Lower leg skin (tissue), 4 donors: ENCODE data around the gene MDK. TPM values are rescaled to one million over a fixed set of nuclear protein-coding genes. Genes with fewer than 3 reads are reported as not detected.

Source experiments
- DNase-seq, 2 donors: peaks; one replicate each; pipeline ENCODE4 v3.0.0-alpha.2; 2019; ENCODE audit warnings: low spot score in 2 of 2
- H3K4me3 ChIP-seq: fragments of 200-600 bp; sonication (generic); 2 replicates; pipeline ENCODE4 v1.5.1; 2017; ENCODE audit warnings: mild to moderate bottlenecking, low read depth; ENCODE audit not compliant: poor library complexity, severe bottlenecking
- POLR2A ChIP-seq, 2 donors: fragments of 450-650 bp; IDR thresholded peaks; one replicate each; pipeline ENCODE4 v1.6.1; 2016 to 2017; ENCODE audit warnings: antibody characterized with exemption in 2 of 2, mild to moderate bottlenecking in 1 of 2, moderate library complexity in 1 of 2
- WGBS, 2 donors: methylation state at CpG; one replicate each; pipeline ENCODE4 v1.1.5; 2018; 5-methylcytosine and 5-hydroxymethylcytosine counted together
- intact Hi-C: fragments of 100-400 bp; cut with DNase I; formaldehyde crosslinking; loops from one replicate; pipeline ENCODE4 v1.15.0; 2023; ENCODE audit warnings: low total_unique reads
- total RNA-seq, 4 donors: library from RNA; depleted of rRNA; stranded (reverse); fragments of >200 nt; gene quantifications; one replicate each; pipeline ENCODE4 v1.1.0, GENCODE V29; 2016
- TF ChIP-seq, protein P1 (sequence below), 3 donors: fragments of 450-650 bp; IDR thresholded peaks; one replicate each; pipeline ENCODE4 v1.5.1; 2016; ENCODE audit warnings: antibody characterized with exemption in 3 of 3, mild to moderate bottlenecking in 3 of 3, moderate library complexity in 2 of 3

The MDK gene, protein sequence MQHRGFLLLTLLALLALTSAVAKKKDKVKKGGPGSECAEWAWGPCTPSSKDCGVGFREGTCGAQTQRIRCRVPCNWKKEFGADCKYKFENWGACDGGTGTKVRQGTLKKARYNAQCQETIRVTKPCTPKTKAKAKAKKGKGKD
- total RNA-seq, result 10 to 100 TPM in 3 of 4 donors, 1 to 10 TPM in 1; 6.0 to 19.4 (median 12.0) TPM

DNA sequence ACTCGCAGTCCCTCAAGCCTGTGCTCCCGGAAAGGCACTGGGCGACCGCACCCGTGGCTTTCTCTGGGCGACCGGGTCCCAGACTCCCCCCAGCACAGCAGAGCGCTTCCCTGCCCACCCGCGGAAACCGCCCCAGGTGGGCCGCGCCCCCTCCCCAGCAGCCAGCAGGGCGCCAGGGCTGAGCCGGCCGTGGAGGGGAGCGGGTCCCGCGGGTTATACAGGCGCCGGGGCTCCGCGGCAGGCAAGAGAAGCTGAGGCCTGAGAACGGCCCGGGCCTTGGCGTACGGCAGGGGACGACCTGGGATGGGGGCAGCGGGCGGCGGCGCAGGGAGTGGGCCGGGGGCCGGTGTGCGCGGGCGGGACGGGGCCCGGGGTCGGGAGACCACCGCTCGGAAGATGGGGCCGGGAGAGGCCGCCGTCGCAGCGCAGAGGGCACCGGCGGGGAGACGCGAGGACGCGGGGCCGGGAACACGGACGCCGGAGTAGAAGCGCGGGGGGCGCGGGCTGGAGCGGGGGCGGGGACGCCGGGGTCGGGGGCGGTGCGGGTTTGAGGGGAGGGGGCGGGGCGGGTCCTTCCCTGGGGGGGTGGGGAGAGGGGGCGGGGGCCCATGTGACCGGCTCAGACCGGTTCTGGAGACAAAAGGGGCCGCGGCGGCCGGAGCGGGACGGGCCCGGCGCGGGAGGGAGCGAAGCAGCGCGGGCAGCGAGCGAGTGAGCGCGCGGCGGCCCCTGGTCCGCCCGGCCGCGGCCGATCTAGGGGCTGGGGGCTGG, at the start of gene MDK:
Gene MDK, plus strand, starts transcription at position 622 of the 771 bp plus-strand sequence. CDS start 389 bp downstream, outside the sequence.
- peak within 1 kb of the TSS; percentile 62 for H3K4me3 ChIP-seq
- 1% methylated on average over 15 to 26 of the region's 96 CpGs for WGBS, 2 donors
- no peak for DNase-seq
- intact Hi-C loops, result no loop called here
- no peak for TF ChIP-seq POLR2A (IDR thresholded peaks at IDR 0.05)
- TF ChIP-seq, protein P1, sequence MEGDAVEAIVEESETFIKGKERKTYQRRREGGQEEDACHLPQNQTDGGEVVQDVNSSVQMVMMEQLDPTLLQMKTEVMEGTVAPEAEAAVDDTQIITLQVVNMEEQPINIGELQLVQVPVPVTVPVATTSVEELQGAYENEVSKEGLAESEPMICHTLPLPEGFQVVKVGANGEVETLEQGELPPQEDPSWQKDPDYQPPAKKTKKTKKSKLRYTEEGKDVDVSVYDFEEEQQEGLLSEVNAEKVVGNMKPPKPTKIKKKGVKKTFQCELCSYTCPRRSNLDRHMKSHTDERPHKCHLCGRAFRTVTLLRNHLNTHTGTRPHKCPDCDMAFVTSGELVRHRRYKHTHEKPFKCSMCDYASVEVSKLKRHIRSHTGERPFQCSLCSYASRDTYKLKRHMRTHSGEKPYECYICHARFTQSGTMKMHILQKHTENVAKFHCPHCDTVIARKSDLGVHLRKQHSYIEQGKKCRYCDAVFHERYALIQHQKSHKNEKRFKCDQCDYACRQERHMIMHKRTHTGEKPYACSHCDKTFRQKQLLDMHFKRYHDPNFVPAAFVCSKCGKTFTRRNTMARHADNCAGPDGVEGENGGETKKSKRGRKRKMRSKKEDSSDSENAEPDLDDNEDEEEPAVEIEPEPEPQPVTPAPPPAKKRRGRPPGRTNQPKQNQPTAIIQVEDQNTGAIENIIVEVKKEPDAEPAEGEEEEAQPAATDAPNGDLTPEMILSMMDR (IDR thresholded peaks at IDR 0.05), result no peak

DNA sequence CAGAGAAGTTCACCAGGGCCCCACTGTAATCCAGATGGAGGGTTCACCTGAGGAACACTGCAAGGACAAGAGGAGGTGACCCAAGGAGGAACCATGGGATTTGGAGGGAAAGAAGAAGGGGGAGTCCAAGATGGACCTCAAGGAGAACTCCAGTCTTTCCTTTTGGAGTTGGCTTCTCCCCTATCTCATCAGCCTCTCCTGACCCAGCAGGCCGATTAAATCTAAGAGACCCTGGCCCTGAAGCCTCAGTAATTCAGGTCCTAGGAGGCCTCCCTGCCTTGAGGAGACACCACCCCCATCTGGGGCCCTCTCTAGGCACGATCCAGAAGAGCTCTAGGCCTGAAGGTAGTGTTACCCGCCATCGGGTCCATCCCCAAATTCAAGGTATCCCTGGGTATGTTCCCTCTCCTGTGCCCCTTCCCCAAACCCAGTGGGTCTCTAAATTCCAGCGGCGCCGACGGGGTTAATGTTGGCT, 49.3 kb upstream of the MDK start:
- TF ChIP-seq, protein P1 (IDR thresholded peaks at IDR 0.05), result no peak
- TF ChIP-seq POLR2A (IDR thresholded peaks at IDR 0.05), result no peak
- 38 to 63% methylated on average over 4 to 8 of the region's 8 CpGs for WGBS, 2 donors
- intact Hi-C loops, result no loop called here
- no peak for DNase-seq
- no peak overlapping the region for H3K4me3 ChIP-seq

DNA sequence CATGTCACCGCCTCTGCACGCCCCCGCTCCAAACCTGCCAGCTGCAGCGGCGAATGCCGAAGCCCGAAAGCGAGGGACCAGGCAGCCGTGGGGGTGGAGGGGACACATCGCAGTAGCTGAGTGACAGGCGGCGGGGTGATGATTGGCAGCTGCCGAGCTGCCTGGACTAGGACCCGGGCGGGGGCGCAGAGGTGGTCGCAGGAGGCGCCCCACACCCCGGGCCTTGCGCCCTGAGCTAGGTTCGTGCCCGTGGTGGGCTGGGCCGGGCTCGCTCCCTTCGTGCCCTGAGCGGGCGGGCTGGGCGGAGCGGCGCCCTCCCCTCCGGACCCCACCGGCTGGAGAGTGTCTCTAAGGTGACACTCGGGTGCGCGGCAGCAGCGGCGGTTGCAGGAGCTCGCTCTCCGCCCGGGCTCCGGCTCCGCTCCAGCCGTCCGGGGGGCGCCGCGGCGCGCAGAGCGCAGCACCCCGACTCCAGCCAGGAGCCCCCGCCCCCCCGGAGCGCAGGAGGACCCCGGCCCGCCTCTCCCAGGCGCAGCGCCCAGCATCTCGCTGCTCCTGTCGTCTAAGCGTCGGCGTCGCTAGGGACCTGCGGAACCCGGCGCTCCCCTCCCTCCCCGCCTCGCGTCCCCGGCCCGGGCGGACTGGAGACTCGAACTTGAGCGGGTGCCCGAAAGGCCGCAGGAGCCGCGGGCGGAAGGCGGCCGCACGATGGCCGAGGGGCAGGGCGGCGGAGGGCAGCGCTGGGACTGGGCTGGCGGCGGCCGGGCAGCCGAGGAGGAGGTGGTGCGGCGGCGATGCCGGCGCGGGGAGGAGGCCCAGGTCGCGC, 48.7 kb upstream of the MDK start:
- WGBS, 2 donors, result 2 to 5% methylated on average over 8 to 33 of the region's 99 CpGs
- TF ChIP-seq POLR2A (IDR thresholded peaks at IDR 0.05), result no peak
- TF ChIP-seq, protein P1 (IDR thresholded peaks at IDR 0.05), result no peak

DNA sequence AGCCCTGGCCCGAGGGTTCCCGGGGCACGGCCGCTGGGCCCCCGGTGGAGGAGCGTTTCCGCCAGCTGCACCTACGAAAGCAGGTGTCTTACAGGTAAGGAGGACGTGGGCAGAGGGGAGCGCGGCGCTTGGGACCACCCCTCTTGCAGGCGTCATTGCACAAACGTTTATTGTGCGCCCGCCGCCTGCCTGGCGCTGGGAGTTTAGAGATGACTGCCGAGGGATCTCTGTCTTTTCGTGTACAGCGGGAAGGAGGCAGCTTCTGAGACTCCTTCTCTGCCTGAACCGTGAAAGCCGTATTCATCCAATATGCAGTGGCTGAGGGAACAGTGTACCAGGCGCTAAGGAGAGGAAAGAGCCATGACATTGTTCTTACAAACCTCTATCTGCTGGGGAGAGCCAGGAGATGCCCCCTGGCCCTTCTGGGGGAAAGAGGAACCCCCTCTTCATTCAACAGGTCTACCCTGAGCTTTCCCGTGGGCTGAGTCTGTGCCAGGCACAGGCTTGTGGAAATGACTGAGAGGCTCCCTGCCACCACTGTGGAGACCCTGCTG, 48.0 kb upstream of the MDK start:
- WGBS, 2 donors, result 13 to 24% methylated on average over 16 to 21 of the region's 25 CpGs
- no peak for DNase-seq
- intact Hi-C loops, result no loop called here
- TF ChIP-seq, protein P1 (IDR thresholded peaks at IDR 0.05), result no peak
- TF ChIP-seq POLR2A (IDR thresholded peaks at IDR 0.05), result no peak
- H3K4me3 ChIP-seq, result no peak overlapping the region

More for the DNA sequence above, 48.7 kb upstream of the MDK start:
- DNase-seq, result no peak
- no peak overlapping the region for H3K4me3 ChIP-seq
- intact Hi-C loops, result no loop called here

DNA sequence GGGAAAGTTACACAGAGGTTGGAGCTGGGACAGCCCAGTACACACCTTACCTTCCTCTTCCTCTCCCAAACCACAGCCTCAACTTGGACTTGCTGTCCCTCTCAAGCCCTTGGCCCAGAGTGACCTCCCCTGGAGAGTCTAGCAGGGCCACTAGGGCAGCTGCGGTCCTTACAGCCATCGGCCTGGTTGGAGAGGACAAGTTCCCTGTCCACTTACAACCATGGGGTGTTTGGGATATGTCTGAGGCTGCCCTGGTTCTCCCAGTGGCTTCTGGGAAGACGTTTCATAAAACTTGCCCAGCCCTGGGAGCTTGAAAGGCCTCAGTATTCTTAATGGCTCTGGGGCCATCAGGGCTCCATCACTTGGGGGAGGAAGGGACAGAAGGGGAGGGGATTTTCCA, 47.3 kb upstream of the MDK start:
- no peak for DNase-seq
- H3K4me3 ChIP-seq, result no peak overlapping the region
- WGBS, 2 donors, result 87 to 97% methylated on average over 3 of the region's 3 CpGs
- intact Hi-C loops, result no loop called here
- TF ChIP-seq, protein P1 (IDR thresholded peaks at IDR 0.05), result no peak
- no peak for TF ChIP-seq POLR2A (IDR thresholded peaks at IDR 0.05)
